GM18520 (cell line): ENCODE results near the gene INPP4A.

Experiments used
- ATAC-seq: cut with Tn5 transposase; IDR thresholded peaks from one replicate; pipeline ENCODE4 v1.9.1; 2021; ENCODE audit not compliant: unreplicated experiment

The INPP4A gene

GRCh38 chr2:98608116-98608961, 163.7 kb downstream of the INPP4A start, which contains the start of the genes COA5 and UNC50:
TSS of gene COA5 (minus strand) at chr2:98608512. CDS start at chr2:98608405, 107 bp downstream.
TSS of gene UNC50 (plus strand) at chr2:98608589. CDS start at chr2:98609760, 1,171 bp downstream.
- ATAC-seq = peak; percentile 81

DNA sequence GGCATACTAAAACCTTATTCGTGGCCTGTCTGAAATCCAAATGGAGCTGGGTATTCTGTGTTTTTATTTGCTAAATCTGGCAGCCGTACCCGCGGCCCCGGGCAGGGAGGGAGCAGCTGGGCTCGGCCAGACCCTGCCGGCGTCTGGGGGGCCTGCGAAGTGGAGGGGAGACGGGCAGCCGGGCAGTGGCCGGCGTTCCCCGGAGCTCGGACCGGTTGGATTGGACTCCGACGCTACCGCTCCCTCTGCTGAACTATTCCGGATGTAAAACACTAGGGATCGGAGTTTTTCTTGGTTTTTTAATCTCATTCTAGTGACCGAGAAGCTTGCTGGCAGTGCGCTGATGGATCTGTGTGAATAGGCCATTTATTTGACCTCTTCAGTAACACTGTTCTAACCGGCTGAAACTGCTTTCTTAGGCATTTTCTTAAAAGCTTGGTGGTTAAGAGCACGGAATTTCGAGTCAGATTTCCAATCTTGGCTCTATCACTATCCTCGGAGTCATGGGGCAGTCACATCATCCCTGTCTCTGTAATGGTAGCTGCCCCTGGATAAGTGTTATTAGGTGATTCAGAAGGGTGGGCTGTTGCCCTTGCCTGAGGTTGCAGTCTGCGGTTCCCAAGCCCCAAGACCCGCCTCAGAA, 164.4 kb downstream of the INPP4A start:
- no peak for ATAC-seq

GRCh38 chr2:98614024-98614739, 169.5 kb downstream of the INPP4A start:
- ATAC-seq = no peak

GRCh38 chr2:98615481-98615880, 170.8 kb downstream of the INPP4A start:
- no peak for ATAC-seq

- no peak for ATAC-seq
These were observed 172.5 kb downstream of the INPP4A start for GRCh38 chr2:98617149-98617548.

DNA sequence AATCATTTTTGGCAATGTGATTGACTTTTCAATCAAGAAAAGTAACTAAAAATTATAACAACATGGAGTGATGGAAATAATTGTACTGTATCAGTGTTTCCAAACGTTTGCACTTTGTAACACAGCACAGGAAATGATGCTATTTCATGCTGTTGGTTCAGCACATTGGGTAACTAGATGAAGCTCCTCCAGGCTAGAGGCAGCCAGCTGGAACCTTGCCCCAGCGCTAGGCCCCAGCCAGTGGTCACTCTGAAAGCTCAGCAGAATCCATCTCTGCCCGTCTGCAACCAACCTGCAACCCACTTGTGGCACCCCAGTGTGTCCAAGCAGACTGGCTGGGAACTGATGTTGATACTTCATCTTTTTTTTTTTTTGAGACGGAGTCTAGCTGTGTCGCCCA, 179.0 kb downstream of the INPP4A start:
- ATAC-seq = no peak

DNA sequence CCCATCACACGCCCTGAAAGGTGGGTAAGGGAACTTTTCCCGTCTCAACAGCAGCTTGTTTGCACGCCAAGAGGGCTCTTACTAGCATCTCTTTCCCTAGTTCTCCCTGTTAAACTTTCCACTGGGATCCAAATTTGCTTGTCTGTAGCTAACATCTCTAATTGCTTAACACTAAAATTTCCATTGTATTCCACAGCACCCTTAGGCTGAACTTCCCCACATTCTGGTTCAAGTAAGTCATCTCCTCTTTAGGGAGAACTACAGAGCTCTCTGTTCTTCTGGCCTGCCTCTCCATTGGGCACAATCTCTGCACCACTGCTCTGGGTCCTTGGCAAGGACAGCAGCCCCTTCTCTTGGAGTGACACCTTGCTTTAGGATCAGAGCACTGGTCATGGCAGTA, 187.7 kb downstream of the INPP4A start:
- ATAC-seq = no peak

- no peak for ATAC-seq
These were observed 189.9 kb downstream of the INPP4A start for GRCh38 chr2:98634406-98635092.

DNA sequence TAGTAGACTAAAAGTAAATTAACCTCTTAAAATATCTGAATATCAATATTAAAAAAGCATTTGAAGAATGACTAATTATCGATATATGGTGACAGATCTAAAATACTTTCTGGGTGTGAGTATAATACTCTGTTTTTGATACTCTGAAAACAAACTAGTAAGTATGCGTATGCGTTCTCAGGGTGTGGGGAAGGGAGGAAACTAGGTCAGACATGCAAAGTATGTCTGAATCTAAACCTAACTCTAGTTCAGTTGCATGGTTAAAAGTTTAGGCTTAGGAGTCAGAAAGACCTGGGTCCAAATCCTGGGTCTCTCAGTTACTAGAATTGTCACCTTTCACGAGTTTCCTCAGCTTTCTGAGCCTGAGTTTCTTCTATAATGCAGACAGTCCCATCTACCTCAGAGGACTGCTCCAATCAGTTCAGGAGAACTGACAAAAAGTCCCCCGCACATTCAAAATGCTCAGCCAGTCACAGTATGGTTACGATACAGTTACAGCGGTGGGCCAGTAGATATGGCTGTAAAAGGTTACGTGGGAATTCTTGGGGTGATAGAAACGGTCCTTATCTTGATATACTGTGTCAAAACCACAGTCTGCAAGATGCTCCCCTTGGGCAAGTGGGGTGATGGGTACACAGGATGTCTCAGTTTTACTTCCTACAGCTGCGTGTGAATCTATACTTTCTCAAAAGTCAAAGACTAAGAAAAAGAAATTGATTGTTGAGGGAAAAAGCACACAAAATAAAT, 192.9 kb downstream of the INPP4A start:
- ATAC-seq = peak; percentile 68

GRCh38 chr2:98643496-98644100, 198.9 kb downstream of the INPP4A start:
- no peak for ATAC-seq
